LNCaP clone FGC (cell line): Measurements from ENCODE around the gene INF2.

ENCODE experiments used
- DNase-seq: peaks from one replicate; pipeline ENCODE4 v3.0.0-alpha.2; 2011; ENCODE audit warnings: low read depth
- H3K4me3 ChIP-seq: 2 replicates; pipeline ENCODE4 v1.5.1; 2011; ENCODE audit warnings: mild to moderate bottlenecking, low read depth, low read length, control low read depth
- CTCF ChIP-seq: IDR thresholded peaks from 2 replicates; pipeline ENCODE4 v1.5.1; 2012; ENCODE audit warnings: mild to moderate bottlenecking; ENCODE audit not compliant: control insufficient read depth, insufficient read depth; ENCODE audit errors: extremely low read depth

INF2 gene

GRCh38 chr14:104703269-104703668, 13.9 kb downstream of the INF2 start:
- no peak for DNase-seq
- TF ChIP-seq CTCF = no peak
- no peak overlapping the region for H3K4me3 ChIP-seq

- DNase-seq = no peak
- no peak overlapping the region for H3K4me3 ChIP-seq
- TF ChIP-seq CTCF = no peak
Measured at GRCh38 chr14:104704252-104704651, 14.8 kb downstream of the INF2 start.

- DNase-seq = no peak
- TF ChIP-seq CTCF = no peak
- H3K4me3 ChIP-seq = no peak overlapping the region
Measured at GRCh38 chr14:104705340-104706047, 16.1 kb downstream of the INF2 start.

GRCh38 chr14:104706733-104707607, 17.6 kb downstream of the INF2 start:
- no peak for DNase-seq
- no peak for TF ChIP-seq CTCF
- no peak overlapping the region for H3K4me3 ChIP-seq

GRCh38 chr14:104707608-104708595, 18.5 kb downstream of the INF2 start:
- H3K4me3 ChIP-seq = no peak overlapping the region
- DNase-seq = no peak
- TF ChIP-seq CTCF = no peak

GRCh38 chr14:104708606-104709268, 19.3 kb downstream of the INF2 start:
- DNase-seq = no peak

More at GRCh38 chr14:104708606-104709268, 19.3 kb downstream of the INF2 start:
- TF ChIP-seq CTCF = peak; percentile 97
- no peak overlapping the region for H3K4me3 ChIP-seq
